ENCODE results near the gene LIN7C. TPM values are rescaled to one million over a fixed set of nuclear protein-coding genes. Genes with fewer than 3 reads are reported as not detected.

LIN7C gene
- polyA plus RNA-seq, 3 donors, result 7.3 to 24.0 (median 18.9) TPM

DNA sequence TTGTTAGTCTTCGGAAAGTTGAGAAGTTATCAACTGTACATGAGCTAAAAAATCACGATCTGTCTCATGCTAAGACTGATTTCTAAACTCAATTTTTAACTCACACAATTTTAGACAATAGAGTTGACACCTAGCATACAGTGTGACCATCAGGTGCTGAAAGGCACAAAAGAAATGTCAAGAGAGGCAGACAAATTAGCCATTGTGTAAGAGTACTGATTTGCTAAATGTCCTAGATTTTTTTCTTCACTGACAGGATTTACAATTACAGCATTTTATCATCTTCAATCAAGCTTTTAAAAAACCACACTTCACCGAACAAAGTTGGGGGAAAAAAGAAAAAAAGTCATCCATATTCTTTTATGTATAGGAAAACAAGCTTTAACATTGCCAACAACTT lies 40.9 kb downstream of the LIN7C start:
- H2AFZ ChIP-seq (ENCODE audit: insufficient read depth, low read depth, low read length, poor library complexity, severe bottlenecking), result no peak overlapping the region
- H3K27ac ChIP-seq (ENCODE audit: low read depth in 1 of 2, low read length in 2 of 2), result no peak overlapping the region
- H3K4me3 ChIP-seq (replicated peaks in 1 of 3; ENCODE audit: low read depth in 2 of 3, low read length in 3 of 3), result no peak overlapping the region
- no peaks in the 10 kb centered on the region for H3K9me3 ChIP-seq (replicated peaks in 1 of 2; ENCODE audit: control insufficient read depth in 1 of 2, insufficient read depth in 1 of 2, low read length in 2 of 2)
- peaks cover 2 to 6% of the 10 kb centered on the region in 2 donors for H3K27me3 ChIP-seq (ENCODE audit: control insufficient read depth in 2 of 2, insufficient read depth in 2 of 2, low read length in 2 of 2)
- Mint-ChIP-seq H3K4me3 (no peak overlapping the region), H3K27me3 (ENCODE audit: low read depth in 3 of 3) (peaks cover 2 to 7% (median 2%) of the 10 kb centered on the region in 3 donors), H3K27ac (no peak overlapping the region), H3K4me1 (peaks cover 35% of the 10 kb centered on the region), H3K36me3 (no peaks in the 10 kb centered on the region), H3K9me3 (no peaks in the 10 kb centered on the region)
- H3K9ac ChIP-seq (ENCODE audit: insufficient read depth, low read length, poor library complexity, severe bottlenecking), result no peak overlapping the region
- 100% methylated on average over 1 of the region's 3 CpGs for WGBS (ENCODE audit: insufficient coverage)
- TF ChIP-seq, protein P1, sequence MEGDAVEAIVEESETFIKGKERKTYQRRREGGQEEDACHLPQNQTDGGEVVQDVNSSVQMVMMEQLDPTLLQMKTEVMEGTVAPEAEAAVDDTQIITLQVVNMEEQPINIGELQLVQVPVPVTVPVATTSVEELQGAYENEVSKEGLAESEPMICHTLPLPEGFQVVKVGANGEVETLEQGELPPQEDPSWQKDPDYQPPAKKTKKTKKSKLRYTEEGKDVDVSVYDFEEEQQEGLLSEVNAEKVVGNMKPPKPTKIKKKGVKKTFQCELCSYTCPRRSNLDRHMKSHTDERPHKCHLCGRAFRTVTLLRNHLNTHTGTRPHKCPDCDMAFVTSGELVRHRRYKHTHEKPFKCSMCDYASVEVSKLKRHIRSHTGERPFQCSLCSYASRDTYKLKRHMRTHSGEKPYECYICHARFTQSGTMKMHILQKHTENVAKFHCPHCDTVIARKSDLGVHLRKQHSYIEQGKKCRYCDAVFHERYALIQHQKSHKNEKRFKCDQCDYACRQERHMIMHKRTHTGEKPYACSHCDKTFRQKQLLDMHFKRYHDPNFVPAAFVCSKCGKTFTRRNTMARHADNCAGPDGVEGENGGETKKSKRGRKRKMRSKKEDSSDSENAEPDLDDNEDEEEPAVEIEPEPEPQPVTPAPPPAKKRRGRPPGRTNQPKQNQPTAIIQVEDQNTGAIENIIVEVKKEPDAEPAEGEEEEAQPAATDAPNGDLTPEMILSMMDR (IDR thresholded peaks at IDR 0.05), result no peak
- H3K4me2 ChIP-seq (replicated peaks; ENCODE audit: extremely low read depth, low read length, poor library complexity, severe bottlenecking), result no peak overlapping the region
- H4K20me1 ChIP-seq (ENCODE audit: insufficient read depth, low read length), result no peaks in the 10 kb centered on the region
- peaks cover 36 to 41% of the 10 kb centered on the region in 2 donors for H3K4me1 ChIP-seq (ENCODE audit: control insufficient read depth in 1 of 2, insufficient read depth in 2 of 2, low read length in 2 of 2)
- no peaks in the 10 kb centered on the region for H3K36me3 ChIP-seq (replicated peaks in 1 of 2; ENCODE audit: control insufficient read depth in 1 of 2, insufficient read depth in 2 of 2, low read length in 2 of 2)
- DNase-seq, result no peak
- no peaks in the 10 kb centered on the region for H3K79me2 ChIP-seq (ENCODE audit: insufficient read depth, low read length)
- intact Hi-C loops (cut with micrococcal nuclease), result no loop called here

DNA sequence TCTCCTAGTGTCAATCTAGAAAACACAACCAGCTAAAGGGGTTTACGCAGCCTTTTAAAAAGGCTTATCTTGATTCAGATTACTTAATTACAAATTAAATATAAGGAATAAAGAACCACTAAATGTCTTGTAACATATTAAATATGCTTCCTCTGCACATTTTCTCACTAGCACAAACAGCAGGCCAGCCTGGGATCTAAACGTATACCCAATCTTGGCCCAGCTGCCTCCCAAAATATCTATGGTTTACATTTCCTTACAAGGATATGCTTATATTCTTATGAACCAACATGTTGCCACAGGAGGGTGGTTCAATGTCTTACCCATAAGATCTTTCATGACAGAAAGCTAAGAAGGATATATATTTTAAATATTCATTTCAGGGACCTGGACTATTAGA lies 41.7 kb downstream of the LIN7C start:
- Histone ChIP-seq H3K36me3 (replicated peaks in 1 of 2; ENCODE audit: control insufficient read depth in 1 of 2, insufficient read depth in 2 of 2, low read length in 2 of 2) (no peaks in the 10 kb centered on the region), H3K4me1 (ENCODE audit: control insufficient read depth in 1 of 2, insufficient read depth in 2 of 2, low read length in 2 of 2) (peaks cover 35 to 40% of the 10 kb centered on the region in 2 donors), H3K4me2 (replicated peaks; ENCODE audit: extremely low read depth, low read length, poor library complexity, severe bottlenecking) (no peak overlapping the region), H3K9ac (ENCODE audit: insufficient read depth, low read length, poor library complexity, severe bottlenecking) (no peak overlapping the region), H4K20me1 (ENCODE audit: insufficient read depth, low read length) (no peaks in the 10 kb centered on the region), H3K9me3 (replicated peaks in 1 of 2; ENCODE audit: control insufficient read depth in 1 of 2, insufficient read depth in 1 of 2, low read length in 2 of 2) (no peaks in the 10 kb centered on the region), H3K27me3 (ENCODE audit: control insufficient read depth in 2 of 2, insufficient read depth in 2 of 2, low read length in 2 of 2) (no peaks in the 10 kb centered on the region), H3K79me2 (ENCODE audit: insufficient read depth, low read length) (no peaks in the 10 kb centered on the region), H2AFZ (ENCODE audit: insufficient read depth, low read depth, low read length, poor library complexity, severe bottlenecking) (no peak overlapping the region), H3K27ac (ENCODE audit: low read depth in 1 of 2, low read length in 2 of 2) (no peak overlapping the region), H3K4me3 (replicated peaks in 1 of 3; ENCODE audit: low read depth in 2 of 3, low read length in 3 of 3) (no peak overlapping the region)
- Mint-ChIP-seq H3K4me3 (no peak overlapping the region), H3K27me3 (ENCODE audit: low read depth in 3 of 3) (peaks cover 0 to 2% (median 0%) of the 10 kb centered on the region in 3 donors), H3K36me3 (no peaks in the 10 kb centered on the region), H3K9me3 (no peaks in the 10 kb centered on the region), H3K4me1 (peaks cover 29% of the 10 kb centered on the region), H3K27ac (no peak overlapping the region)
- WGBS (ENCODE audit: insufficient coverage), result no CpG with 5 or more reads among the region's 2 CpGs
- DNase-seq, result no peak
- intact Hi-C loops (cut with micrococcal nuclease), result no loop called here
- TF ChIP-seq, protein P1 (IDR thresholded peaks at IDR 0.05), result no peak
